Activated T-cell treated with anti-CD3 and anti-CD28 coated beads, Interleukin-2, amount 50 U/mL, for 24 hours (primary cell): Measurements from ENCODE around the gene LRRC4.

Source experiments
- DNase-seq: peaks from one replicate; pipeline ENCODE4 v3.0.0-alpha.2; 2020
- H3K27ac Mint-ChIP-seq: 2 replicates; pipeline ENCODE4 v1.8.0; 2020; ENCODE audit warnings: mild to moderate bottlenecking, mixed read lengths
- H3K27me3 Mint-ChIP-seq: 2 replicates; pipeline ENCODE4 v1.8.0; 2020; ENCODE audit warnings: mixed read lengths
- H3K36me3 Mint-ChIP-seq: 2 replicates; pipeline ENCODE4 v1.8.0; 2020; ENCODE audit warnings: low read depth, mixed read lengths
- H3K4me1 Mint-ChIP-seq: 2 replicates; pipeline ENCODE4 v1.8.0; 2020; ENCODE audit warnings: low read depth, mixed read lengths
- H3K4me3 Mint-ChIP-seq: 2 replicates; pipeline ENCODE4 v1.8.0; 2020; ENCODE audit warnings: mild to moderate bottlenecking, moderate library complexity, mixed read lengths
- H3K9me3 Mint-ChIP-seq: 2 replicates; pipeline ENCODE4 v1.8.0; 2020; ENCODE audit warnings: mixed read lengths

Gene LRRC4, protein sequence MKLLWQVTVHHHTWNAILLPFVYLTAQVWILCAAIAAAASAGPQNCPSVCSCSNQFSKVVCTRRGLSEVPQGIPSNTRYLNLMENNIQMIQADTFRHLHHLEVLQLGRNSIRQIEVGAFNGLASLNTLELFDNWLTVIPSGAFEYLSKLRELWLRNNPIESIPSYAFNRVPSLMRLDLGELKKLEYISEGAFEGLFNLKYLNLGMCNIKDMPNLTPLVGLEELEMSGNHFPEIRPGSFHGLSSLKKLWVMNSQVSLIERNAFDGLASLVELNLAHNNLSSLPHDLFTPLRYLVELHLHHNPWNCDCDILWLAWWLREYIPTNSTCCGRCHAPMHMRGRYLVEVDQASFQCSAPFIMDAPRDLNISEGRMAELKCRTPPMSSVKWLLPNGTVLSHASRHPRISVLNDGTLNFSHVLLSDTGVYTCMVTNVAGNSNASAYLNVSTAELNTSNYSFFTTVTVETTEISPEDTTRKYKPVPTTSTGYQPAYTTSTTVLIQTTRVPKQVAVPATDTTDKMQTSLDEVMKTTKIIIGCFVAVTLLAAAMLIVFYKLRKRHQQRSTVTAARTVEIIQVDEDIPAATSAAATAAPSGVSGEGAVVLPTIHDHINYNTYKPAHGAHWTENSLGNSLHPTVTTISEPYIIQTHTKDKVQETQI

DNA sequence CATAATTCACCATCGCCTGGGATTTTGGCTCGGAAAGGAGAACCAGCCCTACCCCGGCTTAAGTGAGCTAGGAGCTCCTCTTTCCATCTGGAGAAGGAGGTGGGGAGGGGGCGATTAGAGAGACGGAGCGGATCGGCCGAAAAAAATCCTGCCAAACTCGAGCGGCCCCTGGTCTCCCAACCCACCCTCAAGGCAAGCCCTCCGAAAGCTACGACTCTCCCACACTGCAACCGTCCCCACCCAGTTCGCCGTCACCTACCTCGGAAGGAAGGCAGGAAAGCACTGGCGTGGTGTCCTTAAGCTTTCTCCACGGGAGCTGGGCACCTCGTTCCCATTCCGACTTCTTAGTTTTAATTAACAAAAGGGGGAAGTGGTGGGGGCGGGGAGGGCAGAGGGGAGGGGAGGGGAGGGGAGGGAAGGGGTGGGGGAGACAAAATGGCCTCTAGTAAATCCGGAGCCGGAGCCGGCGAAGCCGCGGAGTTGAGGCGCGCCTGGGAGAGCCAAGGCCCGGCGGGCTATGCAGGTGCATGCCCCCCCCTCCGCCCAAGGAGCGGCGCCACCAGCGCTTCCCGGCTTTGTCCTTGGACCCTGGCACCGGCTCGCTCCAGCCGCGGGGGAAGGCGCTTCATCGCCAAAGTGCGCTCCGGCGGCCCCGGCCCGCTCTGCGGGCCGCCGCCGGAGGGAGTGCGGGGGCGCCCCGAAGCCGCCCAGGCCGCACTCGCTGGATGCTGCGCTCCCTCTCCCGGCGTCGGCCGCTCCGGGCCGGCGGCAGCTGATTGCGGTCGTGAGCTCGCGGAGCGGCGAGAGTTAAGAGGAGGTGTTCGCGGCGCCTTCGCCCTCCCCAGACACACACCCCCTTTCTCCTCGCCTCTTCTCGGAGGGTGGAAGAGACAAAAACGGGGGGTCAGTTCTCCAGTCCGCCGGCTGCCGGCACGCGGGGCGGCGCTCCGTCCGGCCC lies at the start of gene LRRC4:
TSS of gene LRRC4 (minus strand) at position 784 of the 958 bp plus-strand sequence. CDS start 797 bp downstream, outside the sequence.
- peaks cover 5% of the 10 kb centered on the region for H3K27me3 Mint-ChIP-seq
- DNase-seq = peak; percentile 55
- H3K9me3 Mint-ChIP-seq = no peaks in the 10 kb centered on the region
- peak within 1 kb of the TSS; percentile 71 for H3K27ac Mint-ChIP-seq
- peak within 1 kb of the TSS; percentile 71 for H3K4me3 Mint-ChIP-seq
- H3K4me1 Mint-ChIP-seq = peaks cover 29% of the 10 kb centered on the region
- peaks cover 37% of the 10 kb centered on the region for H3K36me3 Mint-ChIP-seq

DNA sequence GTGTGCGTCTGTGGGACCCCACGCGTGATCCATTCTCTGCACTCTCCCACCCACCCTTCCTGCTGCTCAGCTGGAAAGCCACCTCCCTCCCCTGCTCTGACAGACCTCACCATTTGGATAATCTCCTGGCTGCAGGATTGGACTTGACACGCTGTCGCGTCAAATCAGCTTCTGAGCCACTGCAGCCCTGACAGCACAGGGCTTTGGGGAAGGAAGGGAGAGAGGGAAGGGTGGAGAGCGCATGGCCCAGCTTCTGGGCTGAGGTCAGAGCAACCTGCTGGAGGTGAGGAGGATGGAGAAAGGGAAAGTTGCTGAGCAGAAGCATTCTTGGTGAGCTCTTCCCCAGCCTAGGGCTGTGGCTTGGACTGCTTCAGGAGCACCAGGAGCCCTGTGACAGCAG lies 48.9 kb upstream of the LRRC4 start:
- Mint-ChIP-seq H3K4me3 (no peak overlapping the region), H3K9me3 (no peaks in the 10 kb centered on the region), H3K36me3 (peaks cover 97% of the 10 kb centered on the region), H3K27ac (no peak overlapping the region), H3K27me3 (no peaks in the 10 kb centered on the region), H3K4me1 (no peaks in the 10 kb centered on the region)
- no peak for DNase-seq

DNA sequence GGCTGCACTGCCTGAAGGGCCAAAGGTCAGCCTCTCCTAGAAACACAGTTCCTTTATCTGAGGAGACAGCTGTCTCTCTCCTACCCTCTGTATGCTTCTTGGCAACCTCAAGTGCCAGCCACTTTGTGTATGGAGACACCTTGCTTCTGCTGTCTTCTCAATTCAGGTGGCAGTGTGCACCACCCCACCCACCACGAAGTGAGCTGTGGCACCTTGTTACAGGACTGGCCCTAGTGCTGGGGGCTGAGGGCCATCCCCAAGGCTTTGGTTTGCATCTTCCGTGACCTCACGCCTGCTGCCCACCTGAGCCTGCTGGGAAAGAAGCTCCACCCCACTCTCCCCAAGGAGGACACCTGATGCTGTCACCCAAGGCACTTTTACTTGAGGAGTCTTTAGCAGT lies 47.1 kb upstream of the LRRC4 start:
- H3K4me1 Mint-ChIP-seq = no peaks in the 10 kb centered on the region
- peaks cover 98% of the 10 kb centered on the region for H3K36me3 Mint-ChIP-seq
- DNase-seq = no peak
- H3K27me3 Mint-ChIP-seq = no peaks in the 10 kb centered on the region
- no peak overlapping the region for H3K4me3 Mint-ChIP-seq
- H3K27ac Mint-ChIP-seq = no peak overlapping the region
- H3K9me3 Mint-ChIP-seq = no peaks in the 10 kb centered on the region

DNA sequence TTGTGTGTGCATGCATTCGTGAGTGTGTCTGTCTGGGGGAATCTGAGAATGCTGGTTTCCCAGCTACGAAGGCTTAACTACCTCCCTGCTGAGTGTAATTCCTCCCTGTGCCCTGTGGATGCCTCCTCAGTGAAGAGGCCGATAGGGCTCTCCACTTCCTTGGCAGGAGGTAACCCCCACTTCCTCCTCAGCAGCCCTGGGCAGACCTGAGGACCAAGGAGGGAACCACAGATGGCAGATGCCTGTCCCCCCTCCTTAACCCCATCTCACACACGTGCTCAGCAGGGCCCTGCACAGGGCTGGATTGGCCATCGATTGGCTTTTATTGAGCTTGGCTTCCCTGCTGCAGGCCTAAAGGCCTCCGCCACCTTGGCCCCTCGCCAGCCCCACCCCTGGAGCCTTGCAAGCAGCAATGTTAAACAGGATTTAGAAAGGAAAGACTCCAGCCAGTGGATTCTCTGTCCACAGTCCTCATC lies 45.6 kb upstream of the LRRC4 start:
- Mint-ChIP-seq H3K36me3 (peaks cover 96% of the 10 kb centered on the region), H3K27ac (no peak overlapping the region), H3K9me3 (no peaks in the 10 kb centered on the region), H3K4me1 (no peaks in the 10 kb centered on the region), H3K4me3 (no peak overlapping the region), H3K27me3 (no peaks in the 10 kb centered on the region)
- no peak for DNase-seq

DNA sequence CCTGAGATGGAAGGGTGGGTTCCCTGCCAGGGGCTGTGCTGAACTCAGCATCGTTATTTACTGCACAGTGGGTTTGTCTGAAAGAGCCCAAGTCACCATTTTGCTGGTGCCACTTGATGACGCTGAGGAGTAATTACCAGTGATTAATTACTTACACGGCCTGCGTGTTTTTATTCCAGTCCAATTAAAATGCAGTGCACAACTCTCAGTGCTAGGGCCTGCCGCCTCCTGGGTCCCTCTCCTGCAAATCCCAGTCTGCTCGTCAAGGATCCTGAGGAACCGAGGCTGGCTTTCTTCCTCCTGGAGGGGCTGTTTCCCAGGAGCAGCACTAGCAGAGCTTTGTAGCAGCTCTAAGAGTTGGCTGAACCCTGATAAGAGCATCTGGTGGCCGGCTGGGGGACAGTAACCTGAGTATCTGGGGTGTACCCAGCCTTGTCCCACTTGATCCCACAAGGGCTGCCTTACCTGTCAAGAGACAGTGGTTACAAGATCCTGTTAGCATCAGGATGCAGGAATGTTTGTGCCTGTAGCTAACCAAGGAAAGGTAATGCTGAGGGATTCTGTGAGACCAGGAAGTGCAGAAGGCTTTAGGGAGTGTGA lies 45.1 kb upstream of the LRRC4 start:
- Mint-ChIP-seq H3K4me3 (no peak overlapping the region), H3K36me3 (peaks cover 96% of the 10 kb centered on the region), H3K27ac (no peak overlapping the region), H3K27me3 (no peaks in the 10 kb centered on the region), H3K4me1 (peaks cover 4% of the 10 kb centered on the region), H3K9me3 (no peaks in the 10 kb centered on the region)
- no peak for DNase-seq

DNA sequence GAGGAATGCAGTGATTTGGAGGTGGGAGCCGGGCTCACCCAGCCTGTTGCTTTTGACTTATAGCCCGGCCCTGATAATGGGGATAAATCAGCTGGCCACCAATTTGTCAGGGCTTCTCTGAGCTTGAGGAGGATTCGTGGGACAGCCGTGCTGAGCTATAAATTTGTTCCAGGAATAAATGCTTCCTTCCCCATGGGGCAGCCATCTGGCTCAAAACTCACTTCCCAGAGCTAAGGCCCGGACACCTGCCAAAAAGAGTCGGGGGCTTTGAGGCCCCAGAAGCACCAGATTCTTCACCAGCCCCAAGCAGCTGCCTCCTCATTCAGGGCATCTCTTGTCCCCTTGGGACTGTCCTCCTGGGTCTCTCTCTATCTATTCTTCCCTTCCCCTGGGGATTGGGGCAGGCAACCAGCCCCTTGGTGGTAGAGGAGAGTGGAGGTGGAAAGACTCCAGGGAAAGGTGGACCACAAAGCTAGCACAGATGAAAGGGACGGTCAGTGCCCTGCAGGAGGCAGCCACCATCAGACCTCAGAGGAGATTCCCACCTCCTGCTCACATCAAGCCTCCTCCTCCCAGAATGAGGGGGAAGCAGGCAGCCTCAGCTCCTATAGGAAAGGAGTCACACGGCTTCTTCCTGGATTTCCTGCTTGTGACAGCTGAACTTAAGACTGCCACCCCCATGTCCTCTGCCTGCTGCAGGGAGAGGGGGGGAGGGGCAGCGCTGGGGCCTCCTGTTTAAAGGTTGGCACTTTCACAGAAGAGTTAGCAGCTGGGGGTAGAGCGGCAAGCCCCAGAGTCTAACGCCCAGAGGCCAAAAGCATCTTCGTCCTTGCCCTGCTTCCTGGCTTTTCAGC lies 44.2 kb upstream of the LRRC4 start:
- H3K27ac Mint-ChIP-seq = no peak overlapping the region
- H3K27me3 Mint-ChIP-seq = no peaks in the 10 kb centered on the region
- DNase-seq = no peak
- H3K4me3 Mint-ChIP-seq = no peak overlapping the region
- H3K4me1 Mint-ChIP-seq = peaks cover 10% of the 10 kb centered on the region
- H3K36me3 Mint-ChIP-seq = peaks cover 91% of the 10 kb centered on the region
- H3K9me3 Mint-ChIP-seq = no peaks in the 10 kb centered on the region

DNA sequence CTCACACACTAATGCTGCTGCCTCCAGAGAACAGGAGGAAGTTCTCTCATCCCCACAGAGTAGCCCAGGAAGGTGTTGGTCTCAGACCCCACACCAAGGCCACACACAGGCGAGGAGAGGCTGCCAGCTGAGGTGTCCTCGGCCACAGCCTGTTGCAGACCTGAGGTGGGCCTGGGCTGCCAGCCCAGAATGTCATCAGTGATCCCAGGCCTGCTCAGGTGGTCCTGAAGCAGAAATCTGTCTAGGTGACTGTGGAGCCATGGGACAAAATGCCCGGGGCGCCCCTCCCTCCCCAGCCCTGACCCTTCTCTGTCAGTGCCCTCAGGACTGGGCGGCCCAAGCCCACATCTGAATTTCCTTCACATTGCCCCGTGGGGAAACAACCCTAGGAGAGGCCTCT lies 43.5 kb upstream of the LRRC4 start:
- no peaks in the 10 kb centered on the region for H3K9me3 Mint-ChIP-seq
- peaks cover 17% of the 10 kb centered on the region for H3K4me1 Mint-ChIP-seq
- no peak for DNase-seq
- peaks cover 88% of the 10 kb centered on the region for H3K36me3 Mint-ChIP-seq
- H3K27me3 Mint-ChIP-seq = no peaks in the 10 kb centered on the region
- H3K27ac Mint-ChIP-seq = peak overlapping the region; percentile 29
- no peak overlapping the region for H3K4me3 Mint-ChIP-seq

DNA sequence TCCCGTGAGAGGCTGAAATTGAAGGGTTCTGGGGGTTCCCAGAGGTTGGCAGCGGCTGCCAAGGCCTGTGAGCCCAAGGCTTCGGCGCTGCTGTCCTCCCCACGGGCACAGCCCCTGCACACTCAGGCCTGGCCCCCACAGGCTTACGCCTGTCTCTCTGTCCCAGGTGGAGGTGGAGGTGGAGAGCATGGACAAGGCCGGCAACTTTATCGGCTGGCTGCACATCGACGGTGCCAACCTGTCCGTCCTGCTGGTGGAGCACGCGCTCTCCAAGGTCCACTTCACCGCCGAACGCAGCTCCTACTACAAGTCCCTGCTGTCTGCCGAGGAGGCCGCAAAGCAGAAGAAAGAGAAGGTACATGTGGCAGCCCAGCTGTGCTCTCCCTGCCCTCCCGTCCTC lies 43.1 kb upstream of the LRRC4 start:
- H3K4me1 Mint-ChIP-seq = peaks cover 17% of the 10 kb centered on the region

DNA sequence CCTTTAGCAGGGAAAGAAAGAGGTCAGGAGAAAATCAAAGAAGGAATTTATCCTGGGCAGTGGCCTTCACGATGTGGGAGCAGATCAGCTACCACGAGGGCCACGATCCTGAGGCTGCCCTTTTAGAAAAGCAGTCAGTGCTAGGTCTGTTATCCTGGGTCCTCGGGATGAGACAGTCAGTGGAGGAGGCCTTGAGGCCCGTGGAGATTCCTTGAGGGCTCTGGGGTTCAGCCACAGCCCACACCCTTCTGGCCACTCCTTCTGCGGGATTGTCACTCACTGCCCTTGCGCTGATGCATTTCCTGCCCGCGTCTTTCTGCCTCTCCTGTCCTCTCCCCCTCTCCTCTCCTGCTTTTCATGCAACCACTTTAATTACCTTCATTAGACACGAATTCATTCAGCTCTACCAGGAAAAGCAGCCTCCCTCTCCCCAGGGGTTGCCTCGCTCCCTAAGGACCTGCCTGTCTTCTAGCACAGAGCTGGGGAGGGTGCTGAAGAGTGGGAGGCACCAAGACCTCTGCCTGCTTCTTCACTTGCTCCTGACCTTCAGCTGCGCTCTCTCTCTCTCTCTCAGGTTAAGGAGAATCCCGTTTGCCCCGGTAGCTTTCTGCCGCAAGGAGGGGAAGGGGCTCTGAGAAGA lies 42.6 kb upstream of the LRRC4 start:
- H3K27me3 Mint-ChIP-seq = no peaks in the 10 kb centered on the region
- no peak for DNase-seq
- H3K36me3 Mint-ChIP-seq = peaks cover 85% of the 10 kb centered on the region
- no peak overlapping the region for H3K4me3 Mint-ChIP-seq
- H3K27ac Mint-ChIP-seq = no peak overlapping the region
- peaks cover 17% of the 10 kb centered on the region for H3K4me1 Mint-ChIP-seq
- no peaks in the 10 kb centered on the region for H3K9me3 Mint-ChIP-seq

More for the DNA sequence above, 43.1 kb upstream of the LRRC4 start:
- DNase-seq = no peak
- no peaks in the 10 kb centered on the region for H3K27me3 Mint-ChIP-seq
- H3K36me3 Mint-ChIP-seq = peaks cover 88% of the 10 kb centered on the region
- peak overlapping the region; percentile 29 for H3K27ac Mint-ChIP-seq
- no peak overlapping the region for H3K4me3 Mint-ChIP-seq
- no peaks in the 10 kb centered on the region for H3K9me3 Mint-ChIP-seq

DNA sequence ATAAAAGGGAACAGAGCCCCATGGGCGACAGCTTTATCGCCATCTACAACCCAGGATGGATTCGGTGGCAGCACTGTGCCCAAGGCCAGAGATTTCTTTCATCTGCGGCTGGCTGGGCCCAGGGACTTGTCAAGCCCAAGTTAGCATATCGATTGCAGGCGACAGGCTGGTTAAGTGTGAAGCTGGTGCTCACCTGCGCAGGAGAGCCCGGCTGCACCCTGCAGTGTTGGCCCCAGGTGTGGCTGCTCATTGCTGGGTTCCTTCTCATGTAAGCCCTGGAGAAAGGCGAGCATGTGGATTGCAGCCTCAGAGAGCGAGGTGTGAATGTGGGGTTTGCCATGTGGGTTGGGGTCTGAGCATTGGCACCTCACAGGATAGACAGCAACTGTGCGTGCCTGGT lies 40.6 kb upstream of the LRRC4 start:
- no peak for DNase-seq
- Mint-ChIP-seq H3K36me3 (peaks cover 80% of the 10 kb centered on the region), H3K9me3 (no peaks in the 10 kb centered on the region), H3K4me3 (no peak overlapping the region), H3K27ac (no peak overlapping the region), H3K27me3 (no peaks in the 10 kb centered on the region), H3K4me1 (peaks cover 31% of the 10 kb centered on the region)

DNA sequence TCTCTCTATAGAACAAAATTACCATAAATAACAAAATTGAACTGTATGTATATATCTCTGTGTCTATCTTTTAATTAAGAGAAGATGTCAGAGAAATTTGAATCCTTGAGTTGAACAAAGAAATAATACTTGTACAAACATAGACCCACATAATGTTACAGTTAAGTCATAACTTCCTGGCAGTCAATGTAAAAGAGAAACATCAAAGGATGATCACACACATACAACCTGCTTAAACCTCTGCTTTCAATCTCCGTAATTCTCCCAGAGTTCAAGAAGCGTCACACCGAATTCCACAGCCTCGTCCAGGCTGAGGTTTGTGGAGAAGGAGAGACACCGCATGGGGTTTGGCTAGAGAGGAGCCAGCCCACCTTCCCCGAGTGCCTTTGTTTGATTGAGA lies 40.1 kb upstream of the LRRC4 start:
- H3K9me3 Mint-ChIP-seq = no peaks in the 10 kb centered on the region

DNA sequence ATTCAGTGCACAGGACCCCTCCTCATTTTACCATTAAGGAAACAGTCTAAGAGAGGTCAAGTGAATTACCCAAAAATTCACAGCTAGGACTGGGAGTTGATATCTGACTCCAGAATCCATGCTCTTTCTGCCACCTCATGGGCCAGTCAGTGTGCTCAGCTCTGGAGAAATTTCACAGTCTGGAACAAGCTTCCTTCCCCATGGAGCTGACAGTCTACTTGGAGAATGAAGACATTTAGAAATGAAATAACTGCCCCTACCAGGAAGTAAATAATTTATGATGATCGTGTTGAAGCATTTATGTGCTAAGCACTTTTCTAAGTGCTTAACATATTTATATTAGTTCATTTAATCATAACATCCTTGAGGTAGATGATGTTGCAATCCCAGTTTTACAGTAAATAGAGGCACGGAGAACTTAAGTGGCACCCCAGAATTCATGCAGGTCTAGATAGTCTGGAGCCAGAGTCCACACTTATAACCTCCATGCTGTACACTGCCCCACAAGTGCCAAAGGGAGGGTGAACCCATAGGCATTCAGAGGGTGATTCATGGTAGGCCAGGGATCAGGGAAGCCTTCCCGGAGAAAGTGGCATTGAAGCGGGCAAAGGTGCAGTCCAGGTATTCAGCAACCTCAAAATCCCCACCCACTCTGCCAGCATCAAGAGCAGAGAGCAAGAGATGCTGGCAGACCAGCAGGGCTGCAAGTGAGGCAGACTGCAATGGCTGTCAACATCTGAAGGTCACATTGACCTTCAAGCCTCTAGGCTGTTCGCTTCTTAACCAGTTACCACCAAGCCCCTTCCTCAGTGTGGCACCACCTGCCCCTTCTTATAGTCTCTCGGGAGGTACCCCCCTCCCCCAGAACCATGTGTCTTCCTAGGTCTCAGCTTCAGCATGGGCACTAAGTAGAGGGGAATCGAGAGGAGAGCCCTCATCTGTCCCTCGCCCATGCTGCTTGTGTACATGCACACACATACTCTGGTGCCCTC lies 38.4 kb upstream of the LRRC4 start:
- H3K27ac Mint-ChIP-seq = no peak overlapping the region
- no peaks in the 10 kb centered on the region for H3K9me3 Mint-ChIP-seq
- peaks cover 67% of the 10 kb centered on the region for H3K36me3 Mint-ChIP-seq

More for the DNA sequence above, 40.1 kb upstream of the LRRC4 start:
- Mint-ChIP-seq H3K4me3 (no peak overlapping the region), H3K36me3 (peaks cover 75% of the 10 kb centered on the region), H3K4me1 (peaks cover 31% of the 10 kb centered on the region), H3K27ac (no peak overlapping the region), H3K27me3 (no peaks in the 10 kb centered on the region)
- DNase-seq = no peak

More for the DNA sequence above, 38.4 kb upstream of the LRRC4 start:
- peaks cover 31% of the 10 kb centered on the region for H3K4me1 Mint-ChIP-seq
- no peak overlapping the region for H3K4me3 Mint-ChIP-seq
- no peak for DNase-seq
- H3K27me3 Mint-ChIP-seq = no peaks in the 10 kb centered on the region
